GM06990 (cell line): ENCODE results near the gene MIF.

Experiments
- DNase-seq: peaks from one replicate; pipeline ENCODE4 v3.0.0-alpha.2; 2011; ENCODE audit not compliant: insufficient read length; ENCODE audit errors: extremely low read depth
- H3K27me3 ChIP-seq: replicated peaks from 2 replicates; pipeline ENCODE4 v1.6.0; 2011; ENCODE audit warnings: low read length; ENCODE audit not compliant: control insufficient read depth, insufficient read depth
- H3K36me3 ChIP-seq: 2 replicates; pipeline ENCODE4 v1.5.1; 2011; ENCODE audit warnings: low read length; ENCODE audit not compliant: control insufficient read depth, insufficient read depth
- H3K4me3 ChIP-seq: replicated peaks from 2 replicates; pipeline ENCODE4 v1.5.1; 2011; ENCODE audit warnings: low read depth, mild to moderate bottlenecking, control low read depth, low read length
- CTCF ChIP-seq: IDR thresholded peaks from 2 replicates; pipeline ENCODE4 v1.5.1; 2011; ENCODE audit warnings: low read length, control low read depth, mild to moderate bottlenecking, inconsistent platforms; ENCODE audit not compliant: insufficient read depth, poor library complexity, severe bottlenecking

MIF gene

GRCh38 chr22:23909296-23909898 is 15.2 kb downstream of the MIF start:
- no peak for DNase-seq
- TF ChIP-seq CTCF: no peak
- Histone ChIP-seq H3K36me3 (no peaks in the 10 kb centered on the region), H3K27me3 (no peaks in the 10 kb centered on the region), H3K4me3 (no peak overlapping the region)

- no peak overlapping the region for H3K4me3 ChIP-seq
- no peak for TF ChIP-seq CTCF
- DNase-seq: no peak
- H3K36me3 ChIP-seq: no peaks in the 10 kb centered on the region
- H3K27me3 ChIP-seq: no peaks in the 10 kb centered on the region
Observed at GRCh38 chr22:23910496-23911190, 16.5 kb downstream of the MIF start.

- H3K36me3 ChIP-seq: no peaks in the 10 kb centered on the region
- H3K4me3 ChIP-seq: no peak overlapping the region
- H3K27me3 ChIP-seq: no peaks in the 10 kb centered on the region
- no peak for DNase-seq
- no peak for TF ChIP-seq CTCF
Observed at GRCh38 chr22:23911318-23911980, 17.3 kb downstream of the MIF start.

GRCh38 chr22:23912293-23912903 is 18.2 kb downstream of the MIF start:
- Histone ChIP-seq H3K27me3 (no peaks in the 10 kb centered on the region), H3K36me3 (no peaks in the 10 kb centered on the region), H3K4me3 (no peak overlapping the region)
- TF ChIP-seq CTCF: no peak
- no peak for DNase-seq

- DNase-seq: peak; percentile 41
- peak overlapping the region; percentile 85 for H3K4me3 ChIP-seq
- H3K27me3 ChIP-seq: no peaks in the 10 kb centered on the region
- no peak for TF ChIP-seq CTCF
- H3K36me3 ChIP-seq: no peaks in the 10 kb centered on the region
Observed at GRCh38 chr22:23913306-23913660, 19.1 kb downstream of the MIF start.
